Erythroblast (primary cell): Measurements from ENCODE around the gene TWIST2.

Experiments used
- DNase-seq, 2 experiments: peaks; one replicate each; lab custom pipeline; 2025; lab: John Stamatoyannopoulos, UW
- GATA1 ChIP-seq: IDR thresholded peaks from 2 replicates; pipeline ENCODE4 v1.6.1; 2011; ENCODE audit warnings: low read depth, mild to moderate bottlenecking, control low read depth, low read length, moderate library complexity
- POLR2A ChIP-seq: IDR thresholded peaks from 2 replicates; pipeline ENCODE4 v1.6.1; 2011; ENCODE audit warnings: mild to moderate bottlenecking, low read length

TWIST2 gene

DNA sequence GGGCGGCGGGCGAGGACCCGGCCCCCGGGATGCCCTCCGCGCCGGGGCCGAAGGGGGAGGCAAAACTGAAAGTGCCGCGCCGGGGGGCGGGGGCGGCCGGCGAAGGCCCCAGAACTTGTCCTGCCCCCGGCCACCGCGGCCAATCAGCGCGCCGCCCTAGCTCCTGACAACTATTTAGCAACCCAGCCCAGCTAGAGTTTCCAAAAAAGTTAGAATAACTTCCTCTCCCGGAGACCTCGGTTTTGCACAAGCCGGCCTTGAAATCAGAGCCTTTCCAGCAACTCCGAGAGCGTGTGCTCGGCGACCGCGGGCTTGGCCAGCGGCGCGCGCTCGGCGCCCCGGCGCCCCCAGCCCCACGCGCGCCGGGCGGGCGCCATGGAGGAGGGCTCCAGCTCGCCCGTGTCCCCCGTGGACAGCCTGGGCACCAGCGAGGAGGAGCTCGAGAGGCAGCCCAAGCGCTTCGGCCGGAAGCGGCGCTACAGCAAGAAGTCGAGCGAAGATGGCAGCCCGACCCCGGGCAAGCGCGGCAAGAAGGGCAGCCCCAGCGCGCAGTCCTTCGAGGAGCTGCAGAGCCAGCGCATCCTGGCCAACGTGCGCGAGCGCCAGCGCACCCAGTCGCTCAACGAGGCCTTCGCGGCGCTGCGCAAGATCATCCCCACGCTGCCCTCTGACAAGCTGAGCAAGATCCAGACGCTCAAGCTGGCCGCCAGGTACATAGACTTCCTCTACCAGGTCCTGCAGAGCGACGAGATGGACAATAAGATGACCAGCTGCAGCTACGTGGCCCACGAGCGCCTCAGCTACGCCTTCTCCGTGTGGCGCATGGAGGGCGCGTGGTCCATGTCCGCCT lies at the start of gene TWIST2:
TWIST2 (plus strand) TSS at position 245 of the 850 bp plus-strand sequence; CDS start at position 376, 131 bp downstream.
- TF ChIP-seq GATA1 = no peak
- TF ChIP-seq POLR2A = no peak
- DNase-seq = no peak

DNA sequence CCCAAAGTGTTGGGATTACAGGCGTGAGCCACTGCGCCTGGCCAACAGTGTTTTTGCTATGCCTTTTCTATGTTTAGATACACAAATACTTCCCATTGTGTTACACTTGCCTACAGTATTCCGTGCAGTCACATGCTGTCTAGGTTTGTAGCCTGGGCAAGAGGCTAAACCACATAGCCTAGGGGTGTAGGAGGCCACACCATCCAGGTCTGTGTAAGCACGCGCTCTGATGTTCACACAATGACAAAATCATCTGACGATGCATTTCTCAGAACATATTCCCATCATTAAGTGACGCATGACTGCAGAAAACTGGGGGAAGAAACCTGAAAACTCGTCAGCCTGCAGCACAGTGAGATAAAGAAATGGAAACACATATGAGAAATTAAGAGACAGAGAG lies 46.1 kb upstream of the TWIST2 start:
- TF ChIP-seq GATA1 = no peak
- no peak for TF ChIP-seq POLR2A
- DNase-seq = no peak

- no peak for TF ChIP-seq GATA1
- TF ChIP-seq POLR2A = no peak
- DNase-seq = no peak
Observed at GRCh38 chr2:238802957-238803356, 44.9 kb upstream of the TWIST2 start.

- no peak for TF ChIP-seq GATA1
- no peak for TF ChIP-seq POLR2A
- no peak for DNase-seq
Observed at GRCh38 chr2:238803996-238804870, 43.7 kb upstream of the TWIST2 start.

GRCh38 chr2:238808761-238809160 lies 39.1 kb upstream of the TWIST2 start:
- DNase-seq = no peak
- no peak for TF ChIP-seq GATA1
- TF ChIP-seq POLR2A = no peak

GRCh38 chr2:238810321-238810720 lies 37.6 kb upstream of the TWIST2 start:
- DNase-seq = no peak
- TF ChIP-seq POLR2A (no peak), GATA1 (no peak)

GRCh38 chr2:238811293-238811692 lies 36.6 kb upstream of the TWIST2 start:
- no peak for TF ChIP-seq GATA1
- TF ChIP-seq POLR2A = no peak
- DNase-seq = no peak

GRCh38 chr2:238811759-238812158 lies 36.1 kb upstream of the TWIST2 start:
- no peak for DNase-seq
- no peak for TF ChIP-seq GATA1
- no peak for TF ChIP-seq POLR2A

GRCh38 chr2:238813109-238813508 lies 34.8 kb upstream of the TWIST2 start:
- no peak for TF ChIP-seq POLR2A
- TF ChIP-seq GATA1 = no peak
- no peak for DNase-seq

- TF ChIP-seq GATA1 = no peak
- no peak for TF ChIP-seq POLR2A
- no peak for DNase-seq
Observed at GRCh38 chr2:238814815-238815214, 33.1 kb upstream of the TWIST2 start.

DNA sequence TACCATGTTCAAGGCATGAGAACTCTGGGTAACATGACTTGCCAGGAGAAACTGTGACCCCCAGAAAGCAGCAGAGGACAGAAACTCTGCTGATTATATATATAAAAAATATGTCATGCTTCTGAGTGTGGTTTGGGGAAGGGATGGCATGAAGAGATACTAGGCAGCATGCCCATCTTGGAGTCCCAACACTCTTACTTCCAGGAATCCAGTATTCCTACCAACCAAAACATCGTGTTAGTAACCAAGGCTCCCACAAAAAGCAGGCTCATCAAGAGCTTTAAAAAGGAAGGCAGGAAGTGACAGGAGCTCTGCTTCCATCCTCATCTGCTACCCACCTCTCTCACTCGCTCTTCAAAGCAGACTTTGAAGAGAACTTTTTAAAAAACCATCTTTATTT lies 31.6 kb upstream of the TWIST2 start:
- TF ChIP-seq POLR2A = no peak
- no peak for TF ChIP-seq GATA1
- no peak for DNase-seq

DNA sequence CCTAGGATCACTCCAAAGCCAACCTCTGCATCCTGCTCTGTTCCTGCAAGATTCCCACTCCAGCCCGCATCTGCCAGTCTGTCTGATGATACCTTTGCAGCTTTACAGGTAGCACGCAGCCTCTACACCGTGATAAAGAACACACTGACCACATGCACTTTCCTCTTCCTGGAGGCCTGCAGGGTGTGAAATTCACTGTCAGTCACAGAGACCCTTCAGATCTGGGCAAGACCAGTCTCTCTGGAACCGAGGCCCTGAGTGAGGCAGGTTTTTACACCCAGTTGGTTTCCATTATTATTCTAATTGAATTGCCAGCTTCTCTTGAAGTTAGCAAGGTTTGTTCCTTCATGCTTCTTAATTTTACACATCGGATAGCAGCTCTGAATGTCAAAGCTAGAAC lies 30.5 kb upstream of the TWIST2 start:
- TF ChIP-seq POLR2A (no peak), GATA1 (no peak)

GRCh38 chr2:238817891-238818290 lies 30.0 kb upstream of the TWIST2 start:
- TF ChIP-seq GATA1 (no peak), POLR2A (no peak)
- no peak for DNase-seq

More for the DNA sequence above, 30.5 kb upstream of the TWIST2 start:
- no peak for DNase-seq

- DNase-seq = no peak
Observed at GRCh38 chr2:238818561-238818960, 29.3 kb upstream of the TWIST2 start.

More at GRCh38 chr2:238818561-238818960, 29.3 kb upstream of the TWIST2 start:
- TF ChIP-seq GATA1 (no peak), POLR2A (no peak)
